ENCODE measurements around the gene ERICH4. TPM values are rescaled to one million over a fixed set of nuclear protein-coding genes. Genes with fewer than 3 reads are reported as not detected.
A peak's percentile ranks its signal among the peaks of the same experiment; 100 is the strongest.

Gene ERICH4
- total and polyA plus RNA-seq, 7 donors = 0.09 to 0.10 TPM; not detected in 5

GRCh38 chr19:41409288-41409687 lies 33.7 kb upstream of the ERICH4 start:
- ATAC-seq = peak; percentile 55 to 76 (median 72)
- DNase-seq = no peak
- H3K4me1 ChIP-seq = peaks cover 53% of the 10 kb centered on the region
- 51 to 67% (median 58%) methylated on average over 4 of the region's 4 CpGs for WGBS, 3 donors
- H3K9me3 ChIP-seq = no peaks in the 10 kb centered on the region
- intact Hi-C loops (cut with DNase I) = no loop called here
- peaks cover 0 to 31% of the 10 kb centered on the region in 2 donors for H3K36me3 ChIP-seq (ENCODE audit: insufficient read depth in 1 of 2, low read depth in 1 of 2)
- H3K4me3 ChIP-seq = no peak overlapping the region
- TF ChIP-seq CTCF (IDR thresholded peaks at IDR 0.05) = no peak
- H3K27ac ChIP-seq = peak overlapping the region; percentile 67
- H3K27me3 ChIP-seq (ENCODE audit: insufficient read depth in 3 of 3, low read length in 2 of 3) = no peaks in the 10 kb centered on the region

GRCh38 chr19:41410336-41411054 lies 32.5 kb upstream of the ERICH4 start:
- no peak for DNase-seq
- H3K9me3 ChIP-seq = no peaks in the 10 kb centered on the region
- H3K36me3 ChIP-seq (ENCODE audit: insufficient read depth in 1 of 2, low read depth in 1 of 2) = peaks cover 0 to 35% of the 10 kb centered on the region in 2 donors
- WGBS, 3 donors = 86 to 87% (median 87%) methylated on average over 23 of the region's 23 CpGs
- no peaks in the 10 kb centered on the region for H3K27me3 ChIP-seq (ENCODE audit: insufficient read depth in 3 of 3, low read length in 2 of 3)
- no peak overlapping the region for H3K4me3 ChIP-seq
- no peak for ATAC-seq
- TF ChIP-seq CTCF (IDR thresholded peaks at IDR 0.05) = no peak
- peak overlapping the region; percentile 78 for H3K27ac ChIP-seq
- intact Hi-C loops (cut with DNase I) = no loop called here
- H3K4me1 ChIP-seq = peaks cover 60% of the 10 kb centered on the region

GRCh38 chr19:41411100-41411967 lies 31.6 kb upstream of the ERICH4 start:
- Histone ChIP-seq H3K4me3 (no peak overlapping the region), H3K9me3 (no peaks in the 10 kb centered on the region), H3K36me3 (ENCODE audit: insufficient read depth in 1 of 2, low read depth in 1 of 2) (peaks cover 0 to 32% of the 10 kb centered on the region in 2 donors), H3K27me3 (ENCODE audit: insufficient read depth in 3 of 3, low read length in 2 of 3) (no peaks in the 10 kb centered on the region), H3K27ac (peak overlapping the region; percentile 78), H3K4me1 (peaks cover 60% of the 10 kb centered on the region)
- ATAC-seq = peak; percentile 1 to 8 (median 2)
- WGBS, 3 donors = 35 to 47% (median 47%) methylated on average over 9 of the region's 9 CpGs
- TF ChIP-seq CTCF (IDR thresholded peaks at IDR 0.05) = no peak
- intact Hi-C loops (cut with DNase I) = no loop called here
- no peak for DNase-seq

- TF ChIP-seq CTCF (IDR thresholded peaks at IDR 0.05) = no peak
- ATAC-seq (peak; percentile 67 to 80 (median 73)), DNase-seq (peak; percentile 62 to 88)
- Histone ChIP-seq H3K27ac (peak overlapping the region; percentile 78), H3K9me3 (no peaks in the 10 kb centered on the region), H3K4me3 (no peak overlapping the region), H3K4me1 (peaks cover 60% of the 10 kb centered on the region), H3K36me3 (ENCODE audit: insufficient read depth in 1 of 2, low read depth in 1 of 2) (peaks cover 0 to 37% of the 10 kb centered on the region in 2 donors), H3K27me3 (ENCODE audit: insufficient read depth in 3 of 3, low read length in 2 of 3) (no peaks in the 10 kb centered on the region)
- WGBS, 3 donors = 17 to 41% (median 32%) methylated on average over 11 of the region's 11 CpGs
- intact Hi-C loops (cut with DNase I) = no loop called here
Observed at GRCh38 chr19:41411968-41412265, 31.0 kb upstream of the ERICH4 start.

All from psoas muscle (tissue), 8 donors.